Measurements from ENCODE around the gene STXBP5. TPM values are rescaled to one million over a fixed set of nuclear protein-coding genes. Genes with fewer than 3 reads are reported as not detected.

Gene STXBP5
- total RNA-seq, 1 donor from 2014 or later, result 38.3 TPM

- no peak for DNase-seq (ENCODE audit: extremely low read depth, low read depth, low spot score)
Measured at GRCh38 chr6:147207837-147208754, 3.9 kb downstream of the STXBP5 start.

- DNase-seq (ENCODE audit: extremely low read depth, low read depth, low spot score), result no peak
Measured at GRCh38 chr6:147209762-147210449, 5.7 kb downstream of the STXBP5 start.

GRCh38 chr6:147211349-147211748, 7.1 kb downstream of the STXBP5 start:
- DNase-seq (ENCODE audit: extremely low read depth, low read depth, low spot score), result no peak

GRCh38 chr6:147211831-147212230, 7.6 kb downstream of the STXBP5 start:
- no peak for DNase-seq (ENCODE audit: extremely low read depth, low read depth, low spot score)

GRCh38 chr6:147212622-147213021, 8.4 kb downstream of the STXBP5 start:
- no peak for DNase-seq (ENCODE audit: extremely low read depth, low read depth, low spot score)

- DNase-seq (ENCODE audit: extremely low read depth, low read depth, low spot score), result no peak
Measured at GRCh38 chr6:147213772-147214171, 9.6 kb downstream of the STXBP5 start.

GRCh38 chr6:147214248-147215227, 10.3 kb downstream of the STXBP5 start:
- DNase-seq (ENCODE audit: extremely low read depth, low read depth, low spot score), result no peak

GRCh38 chr6:147216915-147217314, 12.7 kb downstream of the STXBP5 start:
- DNase-seq (ENCODE audit: extremely low read depth, low read depth, low spot score), result no peak

- DNase-seq (ENCODE audit: extremely low read depth, low read depth, low spot score), result no peak
Measured at GRCh38 chr6:147217840-147218404, 13.7 kb downstream of the STXBP5 start.

- DNase-seq (ENCODE audit: extremely low read depth, low read depth, low spot score), result no peak
Measured at GRCh38 chr6:147218797-147219196, 14.6 kb downstream of the STXBP5 start.

GRCh38 chr6:147219463-147219862, 15.2 kb downstream of the STXBP5 start:
- no peak for DNase-seq (ENCODE audit: extremely low read depth, low read depth, low spot score)

GRCh38 chr6:147220345-147220744, 16.1 kb downstream of the STXBP5 start:
- DNase-seq (ENCODE audit: extremely low read depth, low read depth, low spot score), result no peak

GRCh38 chr6:147221739-147222138, 17.5 kb downstream of the STXBP5 start:
- DNase-seq (ENCODE audit: extremely low read depth, low read depth, low spot score), result no peak

GRCh38 chr6:147222160-147222838, 18.1 kb downstream of the STXBP5 start:
- DNase-seq (ENCODE audit: extremely low read depth, low read depth, low spot score), result no peak

GRCh38 chr6:147223736-147224135, 19.5 kb downstream of the STXBP5 start:
- DNase-seq (ENCODE audit: extremely low read depth, low read depth, low spot score), result no peak

- DNase-seq (ENCODE audit: extremely low read depth, low read depth, low spot score), result no peak
Measured at GRCh38 chr6:147226163-147226724, 22.0 kb downstream of the STXBP5 start.

- DNase-seq (ENCODE audit: extremely low read depth, low read depth, low spot score), result no peak
Measured at GRCh38 chr6:147226877-147227276, 22.7 kb downstream of the STXBP5 start.

- DNase-seq (ENCODE audit: extremely low read depth, low read depth, low spot score), result no peak
Measured at GRCh38 chr6:147227770-147228320, 23.6 kb downstream of the STXBP5 start.

GRCh38 chr6:147231589-147231988, 27.4 kb downstream of the STXBP5 start:
- DNase-seq (ENCODE audit: extremely low read depth, low read depth, low spot score), result no peak

Data from glomerular endothelial cell (primary cell).